Vagina (tissue), 2 donors: Measurements from ENCODE around the gene SVOP.

Source experiments
- CTCF ChIP-seq, 3 experiments: fragments of 450-650 bp in 2 of 3; fragments of 200-600 bp in 1 of 3; sonication (generic) in 1 of 3; IDR thresholded peaks; one replicate each; pipeline ENCODE4 v1.5.1; 2017 to 2019; ENCODE audit warnings: antibody characterized with exemption in 3 of 3, mild to moderate bottlenecking in 2 of 3, moderate library complexity in 2 of 3
- POLR2A ChIP-seq, 2 donors: fragments of 450-650 bp; IDR thresholded peaks; one replicate each; pipeline ENCODE4 v1.6.1; 2017; ENCODE audit warnings: antibody characterized with exemption in 2 of 2, mild to moderate bottlenecking in 2 of 2, moderate library complexity in 2 of 2

- TF ChIP-seq CTCF (IDR thresholded peaks at IDR 0.05) (no peak), POLR2A (IDR thresholded peaks at IDR 0.05) (no peak)
Measured at GRCh38 chr12:109027767-109028166, 6.9 kb upstream of the SVOP start.
